Retinal pigment epithelial cell (primary cell): ENCODE measurements around the gene ATP8A1.

Source experiments
- DNase-seq: peaks from one replicate; pipeline ENCODE4 v3.0.0-alpha.2; 2010; ENCODE audit warnings: low read depth
- H3K4me3 ChIP-seq: 2 replicates; pipeline ENCODE4 v1.5.1; 2011; ENCODE audit warnings: mild to moderate bottlenecking, low read length, control low read depth, moderate library complexity
- CTCF ChIP-seq: conservative IDR thresholded peaks from 2 replicates; pipeline ENCODE4 v1.5.1; 2011; ENCODE audit warnings: low read depth, low read length, control low read depth, inconsistent platforms

Gene ATP8A1

GRCh38 chr4:42612898-42613297 is 44.0 kb downstream of the ATP8A1 start:
- TF ChIP-seq CTCF = no peak
- H3K4me3 ChIP-seq = no peak overlapping the region
- no peak for DNase-seq

- H3K4me3 ChIP-seq = no peak overlapping the region
- TF ChIP-seq CTCF = no peak
- no peak for DNase-seq
These were observed 46.0 kb downstream of the ATP8A1 start for GRCh38 chr4:42610941-42611340.

DNA sequence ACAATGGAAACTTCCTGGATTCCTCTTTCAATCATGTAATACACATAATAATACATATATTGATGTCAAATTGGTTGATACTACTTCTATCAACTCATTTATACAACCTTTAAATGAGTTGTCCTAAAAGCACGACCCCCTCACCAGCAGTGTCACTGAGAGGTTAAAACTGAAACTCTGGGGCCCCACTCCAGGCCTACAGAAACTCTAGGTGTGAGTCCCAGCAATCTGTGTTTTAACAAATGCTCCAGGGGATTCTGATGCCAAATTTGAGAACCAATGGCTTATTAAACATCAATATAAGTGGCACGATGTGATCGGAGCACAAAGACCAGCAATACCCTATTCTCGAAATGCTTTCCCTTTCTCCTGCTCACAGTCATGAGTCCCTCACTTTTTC is 47.9 kb downstream of the ATP8A1 start:
- no peak overlapping the region for H3K4me3 ChIP-seq
- no peak for DNase-seq
- no peak for TF ChIP-seq CTCF

- no peak for TF ChIP-seq CTCF
- no peak for DNase-seq
These were observed 48.4 kb downstream of the ATP8A1 start for GRCh38 chr4:42608551-42608950.

GRCh38 chr4:42607011-42607726 is 49.7 kb downstream of the ATP8A1 start:
- no peak for TF ChIP-seq CTCF
- DNase-seq = no peak
- no peak overlapping the region for H3K4me3 ChIP-seq

More at GRCh38 chr4:42608551-42608950, 48.4 kb downstream of the ATP8A1 start:
- no peak overlapping the region for H3K4me3 ChIP-seq

GRCh38 chr4:42605264-42605663 is 51.6 kb downstream of the ATP8A1 start:
- no peak overlapping the region for H3K4me3 ChIP-seq
- no peak for TF ChIP-seq CTCF
- DNase-seq = no peak

DNA sequence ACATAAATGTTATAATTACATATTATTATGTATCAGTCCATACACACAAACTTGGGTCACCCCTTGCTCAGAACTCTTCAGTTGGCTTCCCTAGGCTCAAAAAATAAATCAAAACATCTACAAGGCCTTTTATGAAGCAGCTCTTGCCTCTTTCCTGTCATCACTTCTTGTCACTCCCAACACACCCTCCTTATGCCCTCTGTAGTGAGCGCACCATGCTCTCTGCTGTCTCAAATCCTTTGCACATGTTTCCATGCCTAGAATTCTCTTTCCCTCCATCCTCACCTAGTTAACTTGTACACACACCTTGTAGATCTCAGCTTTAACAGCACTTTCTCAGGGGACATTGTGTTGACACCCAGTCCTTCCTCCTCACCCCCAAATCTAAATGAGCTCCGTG is 53.0 kb downstream of the ATP8A1 start:
- no peak for TF ChIP-seq CTCF
- H3K4me3 ChIP-seq = no peak overlapping the region
- DNase-seq = no peak
